Brain microvascular endothelial cell (primary cell): ENCODE data around the gene AHR.
"Not testable (repeated sequence)": the region's sequence is repeated elsewhere in the genome, so short reads cannot be mapped to it uniquely, and the experiment has no call there.

Experiments used
- DNase-seq: peaks from one replicate; pipeline ENCODE4 v3.0.0-alpha.2; 2020
- H3K27ac ChIP-seq: fragments of 250-450 bp; sonication (Bioruptor Pico); 2 replicates; pipeline ENCODE4 v1.5.1; 2020; ENCODE audit warnings: mild to moderate bottlenecking, moderate library complexity
- H3K27me3 ChIP-seq: fragments of 250-450 bp; sonication (Bioruptor Pico); replicated peaks from 2 replicates; pipeline ENCODE4 v1.5.1; 2020; ENCODE audit warnings: mild to moderate bottlenecking
- H3K36me3 ChIP-seq: fragments of 250-450 bp; sonication (Bioruptor Pico); replicated peaks from 2 replicates; pipeline ENCODE4 v1.5.1; 2020; ENCODE audit warnings: mild to moderate bottlenecking
- H3K4me3 ChIP-seq: 2 replicates; pipeline ENCODE4 v1.5.1; 2011; ENCODE audit warnings: low read depth, mild to moderate bottlenecking, control low read depth, low read length, moderate library complexity
- in situ Hi-C: cut with HindIII; loops from 2 replicates; pipeline ENCODE4 v1.10.0; 2017; ENCODE audit warnings: low sequenced_read_pairs, low pct_ligation_motif_present
- TF ChIP-seq, protein P1 (sequence below): IDR thresholded peaks from 2 replicates; pipeline ENCODE4 v1.5.1; 2011; ENCODE audit warnings: low read depth, mild to moderate bottlenecking, moderate library complexity, low read length, control low read depth, inconsistent platforms; ENCODE audit errors: missing control alignments

Gene AHR

GRCh38 chr7:17376595-17376994 is 78.1 kb downstream of the AHR start:
- no peaks in the 10 kb centered on the region for H3K27me3 ChIP-seq
- no peak for DNase-seq
- TF ChIP-seq, protein P1, sequence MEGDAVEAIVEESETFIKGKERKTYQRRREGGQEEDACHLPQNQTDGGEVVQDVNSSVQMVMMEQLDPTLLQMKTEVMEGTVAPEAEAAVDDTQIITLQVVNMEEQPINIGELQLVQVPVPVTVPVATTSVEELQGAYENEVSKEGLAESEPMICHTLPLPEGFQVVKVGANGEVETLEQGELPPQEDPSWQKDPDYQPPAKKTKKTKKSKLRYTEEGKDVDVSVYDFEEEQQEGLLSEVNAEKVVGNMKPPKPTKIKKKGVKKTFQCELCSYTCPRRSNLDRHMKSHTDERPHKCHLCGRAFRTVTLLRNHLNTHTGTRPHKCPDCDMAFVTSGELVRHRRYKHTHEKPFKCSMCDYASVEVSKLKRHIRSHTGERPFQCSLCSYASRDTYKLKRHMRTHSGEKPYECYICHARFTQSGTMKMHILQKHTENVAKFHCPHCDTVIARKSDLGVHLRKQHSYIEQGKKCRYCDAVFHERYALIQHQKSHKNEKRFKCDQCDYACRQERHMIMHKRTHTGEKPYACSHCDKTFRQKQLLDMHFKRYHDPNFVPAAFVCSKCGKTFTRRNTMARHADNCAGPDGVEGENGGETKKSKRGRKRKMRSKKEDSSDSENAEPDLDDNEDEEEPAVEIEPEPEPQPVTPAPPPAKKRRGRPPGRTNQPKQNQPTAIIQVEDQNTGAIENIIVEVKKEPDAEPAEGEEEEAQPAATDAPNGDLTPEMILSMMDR = no peak

GRCh38 chr7:17380736-17381662 is 82.5 kb downstream of the AHR start:
- Histone ChIP-seq H3K27me3 (no peaks in the 10 kb centered on the region), H3K27ac (no peak overlapping the region), H3K4me3 (no peak overlapping the region), H3K36me3 (no peaks in the 10 kb centered on the region)
- in situ Hi-C loops = no loop called here
- DNase-seq = no peak
- TF ChIP-seq, protein P1 = no peak

More at GRCh38 chr7:17376595-17376994, 78.1 kb downstream of the AHR start:
- Histone ChIP-seq H3K4me3 (no peak overlapping the region), H3K36me3 (no peaks in the 10 kb centered on the region), H3K27ac (no peak overlapping the region)
- in situ Hi-C loops = no loop called here

- in situ Hi-C loops, DNase-seq, H3K4me3 ChIP-seq: not testable (repeated sequence)
Measured at GRCh38 chr7:17382408-17383354, 84.2 kb downstream of the AHR start.

GRCh38 chr7:17384400-17384799 is 85.9 kb downstream of the AHR start:
- in situ Hi-C loops = no loop called here

More at GRCh38 chr7:17382408-17383354, 84.2 kb downstream of the AHR start:
- H3K36me3 ChIP-seq, H3K27me3 ChIP-seq, H3K27ac ChIP-seq: not testable (repeated sequence)

DNA sequence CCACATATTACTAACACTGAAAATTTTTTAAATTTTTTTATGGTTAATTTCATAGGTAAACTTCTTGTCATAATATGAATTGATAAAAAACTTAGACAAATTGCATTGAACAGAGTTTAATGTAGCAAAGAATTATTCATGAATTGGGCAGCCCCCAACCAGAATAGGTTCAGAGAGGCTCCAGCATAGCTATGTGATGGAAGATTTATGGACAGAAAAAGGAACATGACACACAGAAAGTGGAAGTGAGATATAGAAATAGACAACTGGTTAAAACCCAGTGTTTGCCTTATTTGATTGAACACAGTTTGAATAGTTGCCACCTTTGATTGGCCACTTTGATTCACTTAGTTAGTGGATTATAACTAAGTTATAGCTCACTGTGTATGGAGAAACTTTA is 87.2 kb downstream of the AHR start:
- no peak overlapping the region for H3K4me3 ChIP-seq
- H3K27ac ChIP-seq = no peak overlapping the region
- H3K36me3 ChIP-seq = no peaks in the 10 kb centered on the region
- in situ Hi-C loops = no loop called here
- TF ChIP-seq, protein P1 = no peak
- no peaks in the 10 kb centered on the region for H3K27me3 ChIP-seq
- DNase-seq = no peak

More at GRCh38 chr7:17384400-17384799, 85.9 kb downstream of the AHR start:
- no peaks in the 10 kb centered on the region for H3K36me3 ChIP-seq
- no peak overlapping the region for H3K4me3 ChIP-seq
- DNase-seq = no peak
- TF ChIP-seq, protein P1 = no peak
- H3K27me3 ChIP-seq = no peaks in the 10 kb centered on the region
- H3K27ac ChIP-seq = no peak overlapping the region

- TF ChIP-seq, protein P1 = no peak
- Histone ChIP-seq H3K27ac (no peak overlapping the region), H3K36me3 (no peaks in the 10 kb centered on the region), H3K4me3 (no peak overlapping the region), H3K27me3 (no peaks in the 10 kb centered on the region)
- in situ Hi-C loops = no loop called here
- no peak for DNase-seq
Measured at GRCh38 chr7:17390392-17390791, 91.9 kb downstream of the AHR start.
